SK-N-SH treated with all-trans-retinoic acid at 6 μM for 48 hours (cell line): ENCODE data around the gene CASZ1.

Experiments
- ESRRG ChIP-seq: fragments of 250-450 bp; sonication (Bioruptor Pico); IDR thresholded peaks from 2 replicates; pipeline ENCODE4 v1.6.1; 2021; ENCODE audit warnings: mild to moderate bottlenecking
- TCF4 ChIP-seq: fragments of 250-450 bp; sonication (Bioruptor Pico); IDR thresholded peaks from 2 replicates; pipeline ENCODE4 v1.8.0; 2021; ENCODE audit warnings: mild to moderate bottlenecking, moderate library complexity, borderline replicate concordance
- ZFP3 ChIP-seq: fragments of 250-450 bp; sonication (Bioruptor Pico); IDR thresholded peaks from 2 replicates; pipeline ENCODE4 v1.5.0; 2020; ENCODE audit warnings: mild to moderate bottlenecking, moderate library complexity
- TF ChIP-seq, protein P1 (sequence below): fragments of 250-450 bp; sonication (Bioruptor Pico); IDR thresholded peaks from 2 replicates; pipeline ENCODE4 v1.8.0; 2021; ENCODE audit warnings: low read depth, mild to moderate bottlenecking, moderate library complexity, borderline replicate concordance
- TF ChIP-seq, protein P2 (sequence below): fragments of 250-450 bp; sonication (Bioruptor Pico); IDR thresholded peaks from 2 replicates; pipeline ENCODE4 v1.5.0; 2020; ENCODE audit warnings: mild to moderate bottlenecking, moderate library complexity

GRCh38 chr1:10592373-10592772, 204.1 kb downstream of the CASZ1 start:
- no peak for TF ChIP-seq ESRRG
- TF ChIP-seq, protein P1, sequence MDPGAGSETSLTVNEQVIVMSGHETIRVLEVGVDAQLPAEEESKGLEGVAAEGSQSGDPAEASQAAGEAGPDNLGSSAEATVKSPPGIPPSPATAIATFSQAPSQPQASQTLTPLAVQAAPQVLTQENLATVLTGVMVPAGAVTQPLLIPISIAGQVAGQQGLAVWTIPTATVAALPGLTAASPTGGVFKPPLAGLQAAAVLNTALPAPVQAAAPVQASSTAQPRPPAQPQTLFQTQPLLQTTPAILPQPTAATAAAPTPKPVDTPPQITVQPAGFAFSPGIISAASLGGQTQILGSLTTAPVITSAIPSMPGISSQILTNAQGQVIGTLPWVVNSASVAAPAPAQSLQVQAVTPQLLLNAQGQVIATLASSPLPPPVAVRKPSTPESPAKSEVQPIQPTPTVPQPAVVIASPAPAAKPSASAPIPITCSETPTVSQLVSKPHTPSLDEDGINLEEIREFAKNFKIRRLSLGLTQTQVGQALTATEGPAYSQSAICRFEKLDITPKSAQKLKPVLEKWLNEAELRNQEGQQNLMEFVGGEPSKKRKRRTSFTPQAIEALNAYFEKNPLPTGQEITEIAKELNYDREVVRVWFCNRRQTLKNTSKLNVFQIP (CRISPR knock-in tag), result no peak
- TF ChIP-seq ZFP3 (CRISPR knock-in tag), result no peak
- TF ChIP-seq, protein P2, sequence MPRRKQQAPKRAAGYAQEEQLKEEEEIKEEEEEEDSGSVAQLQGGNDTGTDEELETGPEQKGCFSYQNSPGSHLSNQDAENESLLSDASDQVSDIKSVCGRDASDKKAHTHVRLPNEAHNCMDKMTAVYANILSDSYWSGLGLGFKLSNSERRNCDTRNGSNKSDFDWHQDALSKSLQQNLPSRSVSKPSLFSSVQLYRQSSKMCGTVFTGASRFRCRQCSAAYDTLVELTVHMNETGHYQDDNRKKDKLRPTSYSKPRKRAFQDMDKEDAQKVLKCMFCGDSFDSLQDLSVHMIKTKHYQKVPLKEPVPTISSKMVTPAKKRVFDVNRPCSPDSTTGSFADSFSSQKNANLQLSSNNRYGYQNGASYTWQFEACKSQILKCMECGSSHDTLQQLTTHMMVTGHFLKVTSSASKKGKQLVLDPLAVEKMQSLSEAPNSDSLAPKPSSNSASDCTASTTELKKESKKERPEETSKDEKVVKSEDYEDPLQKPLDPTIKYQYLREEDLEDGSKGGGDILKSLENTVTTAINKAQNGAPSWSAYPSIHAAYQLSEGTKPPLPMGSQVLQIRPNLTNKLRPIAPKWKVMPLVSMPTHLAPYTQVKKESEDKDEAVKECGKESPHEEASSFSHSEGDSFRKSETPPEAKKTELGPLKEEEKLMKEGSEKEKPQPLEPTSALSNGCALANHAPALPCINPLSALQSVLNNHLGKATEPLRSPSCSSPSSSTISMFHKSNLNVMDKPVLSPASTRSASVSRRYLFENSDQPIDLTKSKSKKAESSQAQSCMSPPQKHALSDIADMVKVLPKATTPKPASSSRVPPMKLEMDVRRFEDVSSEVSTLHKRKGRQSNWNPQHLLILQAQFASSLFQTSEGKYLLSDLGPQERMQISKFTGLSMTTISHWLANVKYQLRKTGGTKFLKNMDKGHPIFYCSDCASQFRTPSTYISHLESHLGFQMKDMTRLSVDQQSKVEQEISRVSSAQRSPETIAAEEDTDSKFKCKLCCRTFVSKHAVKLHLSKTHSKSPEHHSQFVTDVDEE, result no peak
- no peak for TF ChIP-seq TCF4 (CRISPR knock-in tag)
